Retina (tissue), 1 donor: Measurements from ENCODE around the gene ZNF254.
"Not testable (repeated sequence)": the region's sequence is repeated elsewhere in the genome, so short reads cannot be mapped to it uniquely, and the experiment has no call there.

Experiments
- DNase-seq: peaks from one replicate; pipeline ENCODE4 v3.0.0-alpha.2; 2016

ZNF254 gene

DNA sequence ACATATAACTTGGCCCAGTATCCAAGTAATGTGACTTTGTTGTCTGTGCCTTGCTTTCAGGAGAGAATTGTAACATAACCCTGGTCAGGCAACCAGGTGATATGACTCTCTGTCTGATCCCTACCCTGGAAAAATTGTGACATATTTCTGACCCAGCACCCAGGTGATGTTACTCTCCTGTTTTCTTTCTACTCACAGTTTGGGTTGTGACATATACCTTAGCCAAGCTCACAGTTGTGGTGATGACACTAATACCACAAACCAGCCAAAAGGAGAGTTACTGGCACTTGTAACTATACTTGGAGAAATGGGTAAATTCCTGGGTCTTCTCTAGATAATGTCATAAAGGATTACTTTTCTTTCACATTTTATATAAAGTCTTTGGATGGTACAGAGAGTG lies 14.3 kb upstream of the ZNF254 start:
- DNase-seq = no peak

DNA sequence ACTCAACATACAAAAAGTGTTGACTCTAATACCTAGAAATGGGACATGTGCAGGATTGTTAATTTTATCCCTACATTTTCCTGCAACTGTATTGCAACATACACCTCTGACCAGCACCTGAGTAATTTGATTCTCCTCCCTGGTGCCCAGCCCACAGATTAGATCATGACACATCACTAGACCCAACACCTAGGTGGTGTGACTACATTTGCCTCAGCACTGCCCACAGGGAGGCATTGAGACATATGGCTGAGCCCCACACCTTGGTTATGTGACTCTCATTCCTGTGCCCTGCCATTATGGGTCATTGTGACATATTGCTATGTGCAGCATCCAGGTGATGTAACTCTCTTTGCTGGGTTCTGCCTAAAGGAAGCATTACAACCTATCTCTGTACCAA lies 13.2 kb upstream of the ZNF254 start:
- DNase-seq = no peak

- no peak for DNase-seq
These were observed 12.1 kb upstream of the ZNF254 start for GRCh38 chr19:24074720-24075454.

DNA sequence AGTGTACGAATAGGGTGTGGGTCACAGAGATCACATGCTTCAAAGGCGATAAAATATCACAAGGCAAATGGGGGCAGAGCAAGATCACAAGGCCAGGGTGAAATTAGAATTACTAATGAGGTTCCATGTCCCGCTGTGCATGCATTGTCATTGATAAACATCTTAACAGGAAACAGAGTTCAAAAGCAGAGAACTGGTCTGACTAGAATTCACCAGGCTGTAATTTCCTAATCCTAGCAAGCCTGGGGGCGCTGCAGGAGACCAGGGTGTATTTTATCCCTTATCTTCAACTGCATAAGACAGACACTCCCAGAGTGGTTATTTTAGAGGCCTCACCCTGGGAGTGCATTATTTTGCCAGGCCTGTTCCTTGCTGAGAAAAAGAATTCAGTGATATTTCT lies 11.5 kb upstream of the ZNF254 start:
- DNase-seq = not testable (repeated sequence)

- DNase-seq = no peak
These were observed 8.3 kb upstream of the ZNF254 start for GRCh38 chr19:24078680-24079079.

- no peak for DNase-seq
These were observed 5.9 kb upstream of the ZNF254 start for GRCh38 chr19:24081056-24081455.

DNA sequence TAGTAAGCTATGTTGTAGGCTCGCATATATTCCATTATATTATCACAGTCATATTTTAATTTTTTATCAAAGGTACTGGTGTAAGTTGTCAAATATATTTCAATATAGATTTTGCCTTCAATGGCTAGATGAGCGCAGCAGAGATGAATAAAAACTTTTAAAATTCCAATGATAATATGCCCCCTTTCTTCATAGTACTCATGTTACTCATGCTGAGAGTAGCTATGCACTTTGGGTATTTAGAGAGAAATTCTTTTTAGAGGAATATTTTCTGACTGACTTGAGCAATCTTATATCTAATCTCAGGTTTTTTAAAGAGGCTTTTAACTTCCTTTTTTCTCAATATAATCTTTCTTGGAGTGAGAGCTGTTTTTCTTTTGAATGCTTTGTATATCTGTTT lies 11.4 kb downstream of the ZNF254 start:
- DNase-seq = no peak

DNA sequence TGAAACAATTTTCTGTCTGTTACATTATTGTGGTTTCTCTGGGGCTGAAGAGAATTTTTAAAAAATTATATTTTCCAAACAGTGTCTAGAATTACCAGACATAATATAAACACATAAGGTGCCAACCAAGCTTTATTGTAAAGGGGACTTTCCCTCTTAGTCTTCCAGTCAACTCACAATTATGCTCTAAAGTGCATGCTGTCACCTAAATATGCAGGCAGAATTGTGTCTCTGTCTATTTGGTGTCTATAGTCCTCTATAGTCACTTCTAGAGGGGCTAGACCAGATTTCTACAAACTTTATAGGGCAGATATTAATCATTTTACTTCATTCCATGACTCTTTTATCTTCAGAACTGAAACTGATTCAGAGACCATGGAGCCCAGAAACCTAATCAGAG lies 12.8 kb downstream of the ZNF254 start:
- no peak for DNase-seq

DNA sequence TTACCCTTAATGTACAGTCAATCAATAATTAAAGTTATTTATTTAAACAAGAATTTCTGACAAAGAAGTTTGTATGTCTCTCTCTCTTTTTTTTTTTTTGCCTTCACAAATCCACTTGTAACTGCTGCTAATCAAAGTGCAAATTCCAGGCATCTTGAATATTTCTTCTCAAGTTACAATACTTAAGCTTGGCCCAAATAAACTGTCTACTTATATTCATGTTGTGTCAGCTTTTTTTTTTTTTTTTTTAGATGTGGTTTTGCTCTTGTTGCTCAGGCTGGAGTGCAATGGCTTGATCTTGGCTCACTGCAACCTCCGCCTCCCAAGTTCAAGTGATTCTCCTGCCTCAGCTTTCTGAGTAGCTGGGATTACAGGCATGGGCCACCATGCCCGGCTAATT lies 13.6 kb downstream of the ZNF254 start:
- DNase-seq = not testable (repeated sequence)

- DNase-seq = no peak
These were observed 14.6 kb downstream of the ZNF254 start for GRCh38 chr19:24101459-24102115.

GRCh38 chr19:24127601-24128000 lies 40.6 kb downstream of the ZNF254 start:
- no peak for DNase-seq

GRCh38 chr19:24140099-24140498 lies 53.1 kb downstream of the ZNF254 start:
- DNase-seq = no peak

- no peak for DNase-seq
These were observed 53.6 kb downstream of the ZNF254 start for GRCh38 chr19:24140591-24140990.

DNA sequence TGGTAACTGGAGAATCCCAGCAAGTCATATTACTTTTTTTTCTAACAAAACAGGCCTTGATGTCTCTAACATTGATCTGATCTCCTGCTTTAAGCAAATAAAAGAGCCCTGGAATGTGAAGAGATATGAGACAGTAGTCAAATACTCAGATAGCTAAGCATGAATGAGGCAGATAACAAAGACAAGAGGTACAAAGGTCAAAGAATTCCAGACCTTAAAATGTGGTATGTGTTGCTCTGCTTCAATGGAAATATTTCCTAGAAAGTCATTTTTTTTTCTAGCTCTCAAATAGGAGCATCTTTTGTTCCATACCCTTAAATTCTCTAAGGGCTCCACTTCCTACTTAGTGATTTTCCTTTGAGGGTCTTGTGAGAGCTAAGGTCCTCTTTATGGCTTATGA lies 54.6 kb downstream of the ZNF254 start:
- DNase-seq = no peak

- DNase-seq = no peak
These were observed 55.8 kb downstream of the ZNF254 start for GRCh38 chr19:24142771-24143170.

GRCh38 chr19:24159707-24160106 lies 72.7 kb downstream of the ZNF254 start:
- no peak for DNase-seq

DNA sequence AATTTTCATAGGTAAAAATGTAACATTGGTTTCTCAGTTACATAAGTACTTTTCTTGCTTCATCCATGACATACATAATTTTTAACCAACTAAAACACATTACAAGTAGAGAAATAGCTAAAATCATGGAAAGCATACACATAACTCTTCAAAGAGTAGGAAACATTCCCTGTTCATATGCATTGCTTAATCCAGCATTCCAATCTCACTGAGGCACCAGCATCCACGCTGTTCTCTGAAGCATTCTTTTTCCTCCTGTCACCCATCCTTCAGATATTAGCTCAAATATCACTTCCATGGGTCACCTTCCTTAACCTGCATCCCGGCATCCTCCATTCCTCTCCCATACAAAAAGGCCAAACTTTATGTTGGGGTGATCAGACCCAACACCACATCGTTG lies 79.1 kb downstream of the ZNF254 start:
- DNase-seq = no peak

GRCh38 chr19:24173882-24174281 lies 86.9 kb downstream of the ZNF254 start:
- DNase-seq = no peak

DNA sequence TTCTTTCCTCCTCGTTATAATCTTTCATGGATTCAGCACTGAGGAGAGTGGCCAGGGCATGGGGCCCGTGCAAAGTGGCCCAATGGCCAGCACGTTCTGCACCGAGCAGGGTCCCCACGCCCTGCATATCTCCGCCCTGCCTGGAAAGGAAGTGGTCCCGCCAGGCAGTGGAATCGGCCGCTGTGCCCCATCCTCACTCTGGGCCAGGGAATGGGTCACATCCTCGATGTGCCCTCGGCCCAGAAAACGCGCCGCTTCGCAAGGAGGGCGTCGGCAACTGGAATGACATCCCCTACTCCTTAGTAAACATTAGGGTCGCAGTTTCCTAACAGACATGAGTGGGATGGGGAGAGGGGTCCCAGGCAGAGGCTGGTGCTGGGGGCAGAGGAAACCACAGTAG lies 90.7 kb downstream of the ZNF254 start:
- DNase-seq = no peak

GRCh38 chr19:24178207-24178606 lies 91.2 kb downstream of the ZNF254 start:
- DNase-seq = no peak
